Measurements from ENCODE around the gene E2F3. TPM values are rescaled to one million over a fixed set of nuclear protein-coding genes. Genes with fewer than 3 reads are reported as not detected.

The E2F3 gene
- total RNA-seq, 2 donors from 2014 or later = 6.5 to 12.4 TPM

DNA sequence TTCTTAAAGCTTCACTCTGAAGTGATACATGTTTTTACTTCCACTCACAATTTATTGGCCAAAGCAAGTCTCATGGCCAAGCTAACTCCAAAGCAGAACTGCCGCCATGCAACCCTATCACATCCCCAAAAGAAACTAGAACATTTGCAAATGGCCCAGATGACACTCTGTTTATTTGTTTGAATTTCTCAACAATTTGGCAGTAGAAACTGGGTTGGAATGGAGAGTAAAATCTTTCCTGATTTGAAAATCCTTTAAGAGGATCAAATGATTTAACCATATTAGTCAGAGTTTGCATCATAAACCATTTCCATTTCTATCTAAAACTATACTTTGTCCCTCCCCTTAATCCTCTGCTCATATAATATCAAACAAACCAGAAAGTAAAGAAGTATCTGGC, 39.1 kb upstream of the E2F3 start:
- ATAC-seq (ENCODE audit: insufficient number of reproducible peaks, low FRiP score, low read depth) = no peak
- Histone ChIP-seq H3K36me3 (no peaks in the 10 kb centered on the region), H3K27me3 (replicated peaks; ENCODE audit: insufficient read depth) (no peaks in the 10 kb centered on the region), H3K9me3 (no peaks in the 10 kb centered on the region), H3K4me3 (no peak overlapping the region), H3K27ac (no peak overlapping the region), H3K4me1 (ENCODE audit: control insufficient read depth in 1 of 2, low read depth in 2 of 2) (no peaks in the 10 kb centered on the region)
- DNase-seq (ENCODE audit: low spot score) = no peak
- TF ChIP-seq, protein P1, sequence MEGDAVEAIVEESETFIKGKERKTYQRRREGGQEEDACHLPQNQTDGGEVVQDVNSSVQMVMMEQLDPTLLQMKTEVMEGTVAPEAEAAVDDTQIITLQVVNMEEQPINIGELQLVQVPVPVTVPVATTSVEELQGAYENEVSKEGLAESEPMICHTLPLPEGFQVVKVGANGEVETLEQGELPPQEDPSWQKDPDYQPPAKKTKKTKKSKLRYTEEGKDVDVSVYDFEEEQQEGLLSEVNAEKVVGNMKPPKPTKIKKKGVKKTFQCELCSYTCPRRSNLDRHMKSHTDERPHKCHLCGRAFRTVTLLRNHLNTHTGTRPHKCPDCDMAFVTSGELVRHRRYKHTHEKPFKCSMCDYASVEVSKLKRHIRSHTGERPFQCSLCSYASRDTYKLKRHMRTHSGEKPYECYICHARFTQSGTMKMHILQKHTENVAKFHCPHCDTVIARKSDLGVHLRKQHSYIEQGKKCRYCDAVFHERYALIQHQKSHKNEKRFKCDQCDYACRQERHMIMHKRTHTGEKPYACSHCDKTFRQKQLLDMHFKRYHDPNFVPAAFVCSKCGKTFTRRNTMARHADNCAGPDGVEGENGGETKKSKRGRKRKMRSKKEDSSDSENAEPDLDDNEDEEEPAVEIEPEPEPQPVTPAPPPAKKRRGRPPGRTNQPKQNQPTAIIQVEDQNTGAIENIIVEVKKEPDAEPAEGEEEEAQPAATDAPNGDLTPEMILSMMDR (IDR thresholded peaks at IDR 0.05) = no peak

DNA sequence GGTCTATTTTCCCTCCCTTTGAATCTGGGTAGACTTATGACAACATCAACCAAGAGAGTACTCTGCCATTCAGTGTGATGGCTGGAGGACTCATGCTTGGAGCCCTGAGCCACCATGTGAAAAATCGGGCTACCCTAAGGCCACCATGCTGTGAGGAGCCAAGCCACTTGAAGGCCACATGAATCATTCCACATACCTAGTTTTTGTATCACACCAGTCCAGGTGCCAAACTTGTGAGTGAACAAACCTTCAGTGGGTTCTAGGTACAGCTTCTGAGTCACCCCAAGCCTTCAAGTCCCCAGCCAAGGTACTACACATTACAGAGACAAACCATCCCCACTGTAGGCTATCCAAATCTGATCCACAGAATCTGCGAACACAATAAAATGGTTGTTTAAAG, 37.4 kb upstream of the E2F3 start:
- no peaks in the 10 kb centered on the region for H3K36me3 ChIP-seq
- TF ChIP-seq, protein P1 (IDR thresholded peaks at IDR 0.05) = no peak
- no peaks in the 10 kb centered on the region for H3K27me3 ChIP-seq (replicated peaks; ENCODE audit: insufficient read depth)
- no peaks in the 10 kb centered on the region for H3K9me3 ChIP-seq
- H3K4me1 ChIP-seq (ENCODE audit: control insufficient read depth in 1 of 2, low read depth in 2 of 2) = no peaks in the 10 kb centered on the region
- H3K27ac ChIP-seq = no peak overlapping the region
- DNase-seq (ENCODE audit: low spot score) (no peak), ATAC-seq (ENCODE audit: insufficient number of reproducible peaks, low FRiP score, low read depth) (no peak)
- no peak overlapping the region for H3K4me3 ChIP-seq

GRCh38 chr6:20365456-20365855, 36.2 kb upstream of the E2F3 start:
- no peaks in the 10 kb centered on the region for H3K36me3 ChIP-seq
- TF ChIP-seq, protein P1 (IDR thresholded peaks at IDR 0.05) = no peak
- H3K27me3 ChIP-seq (replicated peaks; ENCODE audit: insufficient read depth) = no peaks in the 10 kb centered on the region
- ATAC-seq (ENCODE audit: insufficient number of reproducible peaks, low FRiP score, low read depth) = no peak
- H3K27ac ChIP-seq = no peak overlapping the region
- no peak for DNase-seq (ENCODE audit: low spot score)
- H3K4me1 ChIP-seq (ENCODE audit: control insufficient read depth in 1 of 2, low read depth in 2 of 2) = no peaks in the 10 kb centered on the region
- no peak overlapping the region for H3K4me3 ChIP-seq
- H3K9me3 ChIP-seq = no peaks in the 10 kb centered on the region

GRCh38 chr6:20366082-20366830, 35.4 kb upstream of the E2F3 start:
- no peak overlapping the region for H3K4me3 ChIP-seq
- H3K27ac ChIP-seq = no peak overlapping the region
- H3K36me3 ChIP-seq = no peaks in the 10 kb centered on the region
- TF ChIP-seq, protein P1 (IDR thresholded peaks at IDR 0.05) = no peak
- no peaks in the 10 kb centered on the region for H3K4me1 ChIP-seq (ENCODE audit: control insufficient read depth in 1 of 2, low read depth in 2 of 2)
- no peaks in the 10 kb centered on the region for H3K9me3 ChIP-seq
- DNase-seq (ENCODE audit: low spot score) (no peak), ATAC-seq (ENCODE audit: insufficient number of reproducible peaks, low FRiP score, low read depth) (no peak)
- H3K27me3 ChIP-seq (replicated peaks; ENCODE audit: insufficient read depth) = no peaks in the 10 kb centered on the region

DNA sequence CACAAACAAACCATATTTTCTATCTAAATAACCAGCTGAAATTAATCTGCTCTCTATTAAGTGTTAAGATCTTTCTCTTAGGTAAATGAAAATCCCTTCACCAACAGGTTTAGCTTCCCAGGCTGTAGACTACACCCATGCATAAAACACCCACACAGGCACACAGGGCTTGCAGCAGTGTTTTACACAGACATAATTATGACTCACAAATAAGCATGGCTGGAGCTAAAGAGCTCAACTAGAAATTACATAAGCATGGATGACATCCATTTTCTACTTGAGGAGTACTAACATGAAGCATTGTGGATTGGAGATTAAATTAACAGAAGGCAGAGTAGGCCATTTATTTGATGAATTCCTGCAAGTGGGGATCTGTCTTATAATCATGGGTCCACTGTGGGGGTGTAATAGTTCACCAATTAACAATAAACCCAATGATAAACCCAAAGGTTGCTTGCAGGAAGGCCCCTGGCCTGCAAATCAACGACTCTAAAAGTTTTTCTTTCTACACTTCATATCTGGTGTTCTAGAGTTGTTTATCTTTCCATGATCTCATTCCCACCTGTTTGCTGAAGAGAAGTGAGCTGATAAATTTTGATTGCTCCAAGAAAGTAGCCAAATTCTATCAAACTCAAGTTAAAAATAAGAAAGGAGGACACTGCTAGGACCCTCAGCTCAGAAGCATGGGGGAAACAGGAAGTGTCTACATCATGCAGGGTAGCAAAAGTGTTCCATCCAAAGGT, 33.8 kb upstream of the E2F3 start:
- Histone ChIP-seq H3K4me3 (no peak overlapping the region), H3K27me3 (replicated peaks; ENCODE audit: insufficient read depth) (no peaks in the 10 kb centered on the region), H3K27ac (no peak overlapping the region), H3K9me3 (no peaks in the 10 kb centered on the region), H3K4me1 (ENCODE audit: control insufficient read depth in 1 of 2, low read depth in 2 of 2) (no peaks in the 10 kb centered on the region), H3K36me3 (no peaks in the 10 kb centered on the region)
- TF ChIP-seq, protein P1 (IDR thresholded peaks at IDR 0.05) = no peak
- DNase-seq (ENCODE audit: low spot score) (no peak), ATAC-seq (ENCODE audit: insufficient number of reproducible peaks, low FRiP score, low read depth) (no peak)
